ENCODE measurements around the gene ARFGAP1.

ARFGAP1 gene

GRCh38 chr20:63315731-63316491, 43.3 kb downstream of the ARFGAP1 start:
- H3K4me3 ChIP-seq (ENCODE audit: low read depth, low read length): no peak overlapping the region
- TF ChIP-seq, protein P1, sequence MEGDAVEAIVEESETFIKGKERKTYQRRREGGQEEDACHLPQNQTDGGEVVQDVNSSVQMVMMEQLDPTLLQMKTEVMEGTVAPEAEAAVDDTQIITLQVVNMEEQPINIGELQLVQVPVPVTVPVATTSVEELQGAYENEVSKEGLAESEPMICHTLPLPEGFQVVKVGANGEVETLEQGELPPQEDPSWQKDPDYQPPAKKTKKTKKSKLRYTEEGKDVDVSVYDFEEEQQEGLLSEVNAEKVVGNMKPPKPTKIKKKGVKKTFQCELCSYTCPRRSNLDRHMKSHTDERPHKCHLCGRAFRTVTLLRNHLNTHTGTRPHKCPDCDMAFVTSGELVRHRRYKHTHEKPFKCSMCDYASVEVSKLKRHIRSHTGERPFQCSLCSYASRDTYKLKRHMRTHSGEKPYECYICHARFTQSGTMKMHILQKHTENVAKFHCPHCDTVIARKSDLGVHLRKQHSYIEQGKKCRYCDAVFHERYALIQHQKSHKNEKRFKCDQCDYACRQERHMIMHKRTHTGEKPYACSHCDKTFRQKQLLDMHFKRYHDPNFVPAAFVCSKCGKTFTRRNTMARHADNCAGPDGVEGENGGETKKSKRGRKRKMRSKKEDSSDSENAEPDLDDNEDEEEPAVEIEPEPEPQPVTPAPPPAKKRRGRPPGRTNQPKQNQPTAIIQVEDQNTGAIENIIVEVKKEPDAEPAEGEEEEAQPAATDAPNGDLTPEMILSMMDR (IDR thresholded peaks at IDR 0.05; ENCODE audit: low read depth, low read length): no peak

- TF ChIP-seq, protein P1 (IDR thresholded peaks at IDR 0.05; ENCODE audit: low read depth, low read length): no peak
- no peak overlapping the region for H3K4me3 ChIP-seq (ENCODE audit: low read depth, low read length)
Measured at GRCh38 chr20:63316502-63316921, 43.9 kb downstream of the ARFGAP1 start.

DNA sequence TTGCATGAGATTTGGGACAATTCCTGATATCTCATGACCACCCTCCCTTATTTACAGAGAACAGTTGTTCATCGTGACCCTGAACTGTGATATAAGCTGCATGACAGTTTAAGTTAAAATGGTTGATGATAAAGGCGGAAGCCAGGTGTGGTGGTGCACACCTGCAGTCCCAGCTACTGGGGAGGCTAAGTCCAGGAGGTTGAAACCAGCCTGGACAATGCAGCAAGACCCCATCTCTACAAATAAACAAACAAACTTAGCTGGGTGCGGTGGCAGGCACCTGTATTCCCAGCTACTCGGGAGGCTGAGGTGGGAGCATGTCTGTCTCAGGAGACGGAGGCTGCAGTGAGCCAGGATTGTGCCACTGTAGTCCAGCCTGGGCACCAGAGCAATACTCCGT, 44.4 kb downstream of the ARFGAP1 start:
- no peak overlapping the region for H3K4me3 ChIP-seq (ENCODE audit: low read depth, low read length)
- TF ChIP-seq, protein P1 (IDR thresholded peaks at IDR 0.05; ENCODE audit: low read depth, low read length): no peak

GRCh38 chr20:63317601-63318291, 45.1 kb downstream of the ARFGAP1 start:
- TF ChIP-seq, protein P1 (IDR thresholded peaks at IDR 0.05; ENCODE audit: low read depth, low read length): no peak
- H3K4me3 ChIP-seq (ENCODE audit: low read depth, low read length): no peak overlapping the region

DNA sequence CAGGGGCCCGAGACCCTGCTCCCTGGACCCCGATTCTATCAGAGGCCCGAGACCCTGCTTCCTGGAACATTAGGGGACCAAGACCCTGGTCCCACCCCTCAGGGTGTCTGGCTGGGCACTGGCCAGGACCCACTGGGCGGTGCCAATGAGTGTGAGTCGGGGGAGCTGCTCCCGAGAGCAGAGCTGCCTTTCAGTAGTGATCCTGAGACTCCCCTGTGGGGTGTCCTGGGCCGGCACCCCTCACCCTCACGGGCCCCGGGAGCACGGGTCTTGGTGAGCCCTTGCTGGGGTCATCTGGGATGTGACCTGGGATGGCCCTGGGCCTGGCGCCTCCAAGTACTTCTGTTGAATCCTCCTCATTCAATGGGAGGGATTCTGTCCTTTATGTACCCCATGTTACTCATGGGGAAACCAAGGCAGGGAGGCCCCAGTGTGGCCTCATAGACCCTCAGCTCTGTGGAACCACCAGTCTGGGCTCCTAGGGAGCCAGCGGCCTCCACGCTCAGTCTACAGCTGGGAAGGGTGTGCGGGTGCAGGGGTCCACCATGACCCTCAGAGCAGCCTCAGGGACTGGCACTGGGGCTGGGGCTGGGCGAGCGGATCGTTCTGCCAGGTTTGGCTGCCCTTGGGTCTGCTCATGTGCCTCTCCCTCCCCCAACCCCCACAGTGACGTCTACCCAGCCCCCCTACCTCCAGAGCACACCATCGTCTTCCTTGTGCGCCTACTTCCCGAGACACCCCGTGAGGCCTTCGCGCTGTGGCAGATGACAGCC, 46.0 kb downstream of the ARFGAP1 start:
- TF ChIP-seq, protein P1 (IDR thresholded peaks at IDR 0.05; ENCODE audit: low read depth, low read length): no peak
- H3K4me3 ChIP-seq (ENCODE audit: low read depth, low read length): no peak overlapping the region

GRCh38 chr20:63319164-63320040, 46.8 kb downstream of the ARFGAP1 start:
- TF ChIP-seq, protein P1 (IDR thresholded peaks at IDR 0.05; ENCODE audit: low read depth, low read length): no peak
- H3K4me3 ChIP-seq (ENCODE audit: low read depth, low read length): no peak overlapping the region
